A673 (cell line): Measurements from ENCODE around the gene HES2.

Experiments
- CTCF ChIP-seq: fragments of 300-800, 200-600 bp; sonication (generic); conservative IDR thresholded peaks from 2 replicates; pipeline ENCODE4 v1.5.1; 2017; ENCODE audit warnings: low read depth, mild to moderate bottlenecking, antibody characterized with exemption, low read length, moderate library complexity, mixed read lengths
- EZH2 ChIP-seq: fragments of 200-600 bp; sonication (generic); IDR thresholded peaks from 2 replicates; pipeline ENCODE4 v1.6.1; 2017; ENCODE audit warnings: borderline replicate concordance, low read depth, mild to moderate bottlenecking, mixed read lengths, antibody characterized with exemption, low read length; ENCODE audit not compliant: poor library complexity, severe bottlenecking

- TF ChIP-seq CTCF (no peak), EZH2 (no peak)
These were observed 46.3 kb upstream of the HES2 start, which contains the start of gene TNFRSF25 for GRCh38 chr1:6466023-6466422.
